PFSK-1 (cell line): Measurements from ENCODE around the gene ITGB8.

ENCODE experiments used
- FOXP2 ChIP-seq: optimal IDR thresholded peaks from 2 replicates; pipeline ENCODE3; 2011; ENCODE audit warnings: borderline replicate concordance, control low read depth, inconsistent platforms; ENCODE audit not compliant: insufficient read depth; ENCODE audit errors: extremely low read length, extremely low read depth
- POLR2AphosphoS5 ChIP-seq: IDR thresholded peaks from 2 replicates; pipeline ENCODE4 v1.6.1; 2012; ENCODE audit warnings: low read depth, mild to moderate bottlenecking, control low read depth, low read length, moderate library complexity
- REST ChIP-seq, 2 experiments: IDR thresholded peaks; 2 replicates each; pipeline versions ENCODE4 v1.6.1 to v1.8.0; 2011 to 2012; ENCODE audit warnings: low read depth in 2 of 2, low read length in 2 of 2, control low read depth in 1 of 2, inconsistent platforms in 1 of 2, mild to moderate bottlenecking in 1 of 2, moderate library complexity in 1 of 2; ENCODE audit not compliant: insufficient read depth in 1 of 2
- SIN3A ChIP-seq: IDR thresholded peaks from 2 replicates; pipeline ENCODE4 v1.6.1; 2012; ENCODE audit warnings: mild to moderate bottlenecking, low read length, moderate library complexity, borderline replicate concordance; ENCODE audit not compliant: insufficient read depth
- TAF1 ChIP-seq: IDR thresholded peaks from 2 replicates; pipeline ENCODE4 v1.6.1; 2012; ENCODE audit warnings: low read length, control low read depth, borderline replicate concordance; ENCODE audit not compliant: insufficient read depth

DNA sequence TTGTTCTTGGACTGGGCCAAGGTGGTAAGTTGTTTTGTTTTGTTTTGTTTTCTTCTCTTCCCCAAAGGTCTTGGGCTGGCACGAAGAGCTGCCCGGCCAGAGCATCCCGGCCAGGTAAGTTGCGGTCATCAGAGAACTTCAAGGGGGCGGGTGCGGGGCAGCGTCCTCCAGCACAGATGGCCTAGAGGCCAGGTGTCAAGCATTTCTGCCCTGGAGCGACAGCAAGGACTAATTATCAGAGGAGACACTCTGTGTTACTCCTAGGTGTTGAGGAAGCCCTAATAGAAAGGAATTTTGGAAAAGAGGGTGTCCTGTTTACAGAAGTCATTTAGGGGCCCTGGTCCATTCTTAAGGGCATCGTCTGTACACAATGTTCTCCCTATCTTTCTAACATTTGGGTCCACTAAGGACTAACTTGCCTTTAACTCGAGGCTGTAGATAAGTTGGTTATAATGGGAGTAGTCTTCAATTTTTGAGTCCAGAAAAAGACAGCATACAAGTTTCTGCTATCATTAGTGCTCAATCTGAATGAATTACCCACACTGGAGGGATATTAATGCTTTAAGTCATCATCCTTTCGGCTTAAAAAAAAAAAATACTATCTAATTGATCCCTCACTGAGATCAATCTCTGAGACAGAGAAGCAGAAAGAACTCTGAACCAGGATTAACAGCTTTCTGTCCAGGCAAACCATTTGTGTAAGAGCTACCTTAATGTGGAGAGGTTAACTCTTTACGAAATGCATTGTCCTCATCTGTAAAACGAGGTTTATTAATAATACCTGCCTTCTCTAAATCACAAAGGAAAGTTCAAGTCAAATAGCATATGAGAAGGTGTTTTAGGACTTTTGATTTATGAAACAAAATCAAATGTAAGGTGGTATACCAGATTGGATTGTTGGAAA is 1.5 kb downstream of the ITGB8 start:
- TF ChIP-seq POLR2AphosphoS5, result no peak
- no peak for TF ChIP-seq TAF1
- no peak for TF ChIP-seq SIN3A
- no peak for TF ChIP-seq REST (IDR thresholded peaks at IDR 0.05; ENCODE audit: insufficient read depth in 1 of 2, low read depth in 2 of 2, low read length in 2 of 2)
- no peak for TF ChIP-seq FOXP2
